ENCODE data around the gene INSIG2.

Gene INSIG2

DNA sequence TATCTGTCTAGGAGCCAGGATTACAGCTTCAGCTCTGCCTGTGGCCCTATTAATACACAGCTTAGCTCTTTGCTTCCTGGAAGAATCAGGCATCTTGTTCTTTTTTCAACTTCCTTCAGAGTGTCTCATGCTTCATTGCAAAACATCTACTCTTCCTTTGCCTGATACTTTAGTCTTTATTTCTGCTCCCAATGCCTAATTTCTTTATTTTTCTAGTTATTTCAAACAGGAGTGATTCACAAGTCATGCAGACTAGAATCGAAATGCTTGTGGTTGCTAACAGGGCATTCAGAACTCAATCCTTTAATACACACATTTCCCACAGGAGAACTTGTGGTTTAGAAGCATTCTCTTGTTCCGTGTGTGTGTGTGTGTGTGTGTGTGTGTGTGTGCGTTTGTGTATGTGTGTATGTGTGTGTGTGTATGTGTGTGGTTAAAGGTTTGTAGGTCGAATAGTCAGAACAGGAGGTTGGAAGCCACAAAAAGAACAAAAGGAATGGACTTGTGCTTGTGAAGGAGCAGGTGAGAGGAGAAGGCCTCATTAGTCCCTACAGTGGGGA lies 28.3 kb upstream of the INSIG2 start:
- H3K27ac ChIP-seq (ENCODE audit: low read length): no peak overlapping the region
- H3K9me3 ChIP-seq (ENCODE audit: control insufficient read depth, insufficient read depth, low read length): no peaks in the 10 kb centered on the region
- no peaks in the 10 kb centered on the region for H3K27me3 ChIP-seq (ENCODE audit: control insufficient read depth, insufficient read depth, low read length)
- no peak overlapping the region for H3K4me3 ChIP-seq (ENCODE audit: low read length)
- WGBS (ENCODE audit: insufficient coverage, insufficient read length): 100% methylated on average over 1 of the region's 4 CpGs
- DNase-seq (ENCODE audit: low read depth, low spot score): no peak
- H3K4me1 ChIP-seq (ENCODE audit: control insufficient read depth, insufficient read depth, low read length): no peaks in the 10 kb centered on the region; the same call in 1 of the 2 replicates
- no peaks in the 10 kb centered on the region for H3K36me3 ChIP-seq (ENCODE audit: control insufficient read depth, insufficient read depth, low read length)

DNA sequence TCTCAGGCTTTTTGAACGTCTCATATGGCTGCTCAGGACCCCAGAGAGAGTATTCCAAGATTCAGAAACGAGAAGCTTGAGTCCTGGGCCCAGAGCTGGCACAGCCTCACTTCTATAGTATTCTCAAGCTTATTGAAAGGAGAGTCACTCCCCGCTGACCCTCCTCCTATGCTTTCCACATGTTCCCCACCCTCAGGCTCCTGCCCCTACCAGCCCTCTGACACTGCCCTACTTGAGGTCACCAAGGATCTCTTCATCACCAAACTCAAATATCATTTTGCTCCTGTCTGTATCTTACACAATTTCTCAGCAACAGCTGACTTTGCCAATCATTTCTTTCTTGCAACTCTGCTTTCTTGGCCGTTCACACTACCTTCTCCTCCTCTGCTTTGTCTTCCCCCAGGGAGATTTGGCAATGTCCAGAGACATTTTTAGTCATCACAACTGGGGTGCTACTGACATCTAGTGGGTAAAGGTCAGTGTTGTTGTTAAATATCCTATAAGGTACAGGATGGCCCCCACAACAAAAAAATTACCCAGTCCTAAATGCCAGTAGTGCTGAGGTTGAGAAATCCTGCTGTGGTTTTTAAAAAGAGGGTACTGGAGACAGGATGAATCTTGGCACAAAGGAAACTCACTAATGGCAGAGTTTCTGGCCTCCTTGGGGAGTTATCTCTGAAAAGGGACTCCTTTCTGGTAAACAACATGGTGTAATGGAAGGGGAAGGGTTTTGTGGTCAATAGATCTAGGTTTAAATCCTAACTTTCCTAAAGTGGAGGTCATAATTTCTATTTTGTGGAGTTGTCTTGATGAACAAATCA lies 26.9 kb upstream of the INSIG2 start:
- no peaks in the 10 kb centered on the region; the same call in 1 of the 2 replicates for H3K4me1 ChIP-seq (ENCODE audit: control insufficient read depth, insufficient read depth, low read length)
- no peaks in the 10 kb centered on the region for H3K36me3 ChIP-seq (ENCODE audit: control insufficient read depth, insufficient read depth, low read length)
- DNase-seq (ENCODE audit: low read depth, low spot score): no peak
- no CpG with 5 or more reads among the region's 4 CpGs for WGBS (ENCODE audit: insufficient coverage, insufficient read length)
- H3K27ac ChIP-seq (ENCODE audit: low read length): no peak overlapping the region
- no peak overlapping the region for H3K4me3 ChIP-seq (ENCODE audit: low read length)
- H3K27me3 ChIP-seq (ENCODE audit: control insufficient read depth, insufficient read depth, low read length): no peaks in the 10 kb centered on the region
- no peaks in the 10 kb centered on the region for H3K9me3 ChIP-seq (ENCODE audit: control insufficient read depth, insufficient read depth, low read length)

DNA sequence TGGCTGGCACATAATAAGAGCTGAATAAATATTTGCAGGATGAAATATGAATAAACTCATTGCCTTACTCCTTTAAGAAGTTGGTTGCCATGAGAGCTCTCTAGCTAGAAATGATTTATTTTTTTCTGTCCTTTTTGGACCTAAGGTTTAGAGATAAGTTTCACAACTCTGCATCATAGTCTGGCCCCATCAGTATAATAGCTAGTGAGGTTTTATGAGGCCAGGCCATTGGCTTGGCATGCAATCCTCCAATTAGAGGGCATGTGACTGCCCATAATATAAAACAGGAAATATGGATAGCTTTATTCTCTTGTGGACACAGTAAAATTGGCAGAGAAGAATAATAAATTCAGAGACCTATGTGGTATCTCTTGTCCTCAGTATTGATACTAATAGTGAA lies 26.2 kb upstream of the INSIG2 start:
- H3K4me1 ChIP-seq (ENCODE audit: control insufficient read depth, insufficient read depth, low read length): no peaks in the 10 kb centered on the region; the same call in 1 of the 2 replicates
- no peak for DNase-seq (ENCODE audit: low read depth, low spot score)
- H3K4me3 ChIP-seq (ENCODE audit: low read length): no peak overlapping the region
- H3K36me3 ChIP-seq (ENCODE audit: control insufficient read depth, insufficient read depth, low read length): no peaks in the 10 kb centered on the region
- H3K27ac ChIP-seq (ENCODE audit: low read length): no peak overlapping the region
- H3K9me3 ChIP-seq (ENCODE audit: control insufficient read depth, insufficient read depth, low read length): no peaks in the 10 kb centered on the region
- no peaks in the 10 kb centered on the region for H3K27me3 ChIP-seq (ENCODE audit: control insufficient read depth, insufficient read depth, low read length)

DNA sequence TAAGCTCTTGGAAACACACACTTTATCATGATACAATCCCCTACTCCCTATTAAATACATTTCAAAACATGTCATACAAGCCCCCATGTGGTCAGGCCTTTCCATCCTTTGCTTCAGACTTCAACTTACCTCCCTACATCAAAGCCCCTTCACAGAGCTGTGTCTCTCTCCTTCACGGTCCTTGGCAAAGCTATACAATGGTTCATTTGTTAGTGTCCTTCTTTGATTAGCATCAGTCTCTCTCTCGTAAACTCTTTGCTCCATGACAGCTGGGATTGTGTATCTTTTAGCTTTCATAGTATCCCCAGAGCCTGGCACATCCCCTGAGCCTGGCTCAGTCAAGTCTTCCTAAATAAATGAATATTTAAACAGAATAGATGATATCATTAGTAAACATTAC lies 25.6 kb upstream of the INSIG2 start:
- Histone ChIP-seq H3K9me3 (ENCODE audit: control insufficient read depth, insufficient read depth, low read length) (no peaks in the 10 kb centered on the region), H3K36me3 (ENCODE audit: control insufficient read depth, insufficient read depth, low read length) (no peaks in the 10 kb centered on the region), H3K27ac (ENCODE audit: low read length) (no peak overlapping the region)

DNA sequence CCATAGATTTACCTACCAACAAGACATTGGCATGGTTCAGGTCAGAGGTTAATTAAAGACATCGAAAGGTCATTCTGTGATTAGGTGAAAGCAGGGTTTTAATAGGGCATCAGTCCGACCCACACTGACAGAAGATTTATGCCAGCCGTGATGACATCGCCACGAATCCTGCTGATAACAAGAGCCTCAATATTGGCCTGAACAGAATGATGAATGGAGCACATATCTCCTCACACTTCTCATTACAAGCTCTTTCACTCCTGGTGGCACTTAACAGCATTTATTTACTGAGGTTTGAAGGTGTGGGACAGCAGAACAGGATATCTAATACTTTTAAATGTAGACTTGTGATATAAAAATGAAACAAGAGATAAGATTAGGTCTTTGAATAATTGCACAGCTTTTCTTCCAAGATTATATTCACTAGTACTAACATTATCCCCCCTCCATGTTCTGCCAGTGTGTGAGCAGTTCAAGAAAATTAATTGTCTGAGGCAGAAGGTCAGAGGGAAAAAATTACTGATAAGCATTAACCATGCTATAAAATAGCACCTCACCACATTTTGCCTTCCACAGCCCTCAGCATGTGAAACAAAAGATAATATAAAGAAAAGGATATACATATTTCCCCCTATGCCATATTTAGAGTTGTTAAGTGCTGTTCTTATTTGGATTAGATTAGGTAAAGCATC lies 23.1 kb upstream of the INSIG2 start:
- Histone ChIP-seq H3K4me3 (ENCODE audit: low read length) (no peak overlapping the region), H3K36me3 (ENCODE audit: control insufficient read depth, insufficient read depth, low read length) (no peaks in the 10 kb centered on the region), H3K27ac (ENCODE audit: low read length) (no peak overlapping the region), H3K27me3 (ENCODE audit: control insufficient read depth, insufficient read depth, low read length) (no peaks in the 10 kb centered on the region), H3K9me3 (ENCODE audit: control insufficient read depth, insufficient read depth, low read length) (no peaks in the 10 kb centered on the region), H3K4me1 (ENCODE audit: control insufficient read depth, insufficient read depth, low read length) (no peaks in the 10 kb centered on the region; the same call in 1 of the 2 replicates)
- no CpG with 5 or more reads among the region's 5 CpGs for WGBS (ENCODE audit: insufficient coverage, insufficient read length)
- no peak for DNase-seq (ENCODE audit: low read depth, low spot score)

More for the DNA sequence above, 25.6 kb upstream of the INSIG2 start:
- Histone ChIP-seq H3K4me1 (ENCODE audit: control insufficient read depth, insufficient read depth, low read length) (no peaks in the 10 kb centered on the region; the same call in 1 of the 2 replicates), H3K4me3 (ENCODE audit: low read length) (no peak overlapping the region), H3K27me3 (ENCODE audit: control insufficient read depth, insufficient read depth, low read length) (no peaks in the 10 kb centered on the region)
- WGBS (ENCODE audit: insufficient coverage, insufficient read length): no CpG with 5 or more reads among the region's 2 CpGs
- DNase-seq (ENCODE audit: low read depth, low spot score): no peak

DNA sequence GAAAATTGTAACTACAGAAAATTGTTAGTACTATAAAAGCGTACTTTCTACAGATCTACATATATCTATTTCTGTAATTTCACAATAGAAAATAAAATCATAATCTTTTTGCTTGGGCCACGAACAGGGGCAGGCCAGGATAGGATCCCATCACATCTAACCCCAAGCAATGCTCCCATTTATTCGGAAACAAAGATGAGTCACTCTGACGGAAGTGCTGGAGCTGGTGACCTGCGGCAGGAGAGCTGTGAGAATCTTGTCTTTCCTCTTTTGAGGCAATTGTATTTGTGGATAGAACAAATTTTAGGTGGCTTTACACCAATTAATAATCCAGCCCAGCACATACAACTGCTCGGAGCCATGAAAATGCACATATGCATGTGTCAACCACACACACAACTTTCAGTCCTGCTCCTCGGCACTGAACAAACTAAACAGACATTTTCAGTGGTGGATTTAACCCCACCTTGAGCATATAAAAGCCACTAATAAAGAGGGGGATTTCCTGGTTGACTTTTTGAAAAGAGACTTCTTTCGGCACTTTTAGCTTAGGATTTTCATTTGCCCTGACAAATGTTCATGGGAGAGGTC lies 22.3 kb upstream of the INSIG2 start:
- Histone ChIP-seq H3K4me3 (ENCODE audit: low read length) (no peak overlapping the region), H3K9me3 (ENCODE audit: control insufficient read depth, insufficient read depth, low read length) (no peaks in the 10 kb centered on the region), H3K36me3 (ENCODE audit: control insufficient read depth, insufficient read depth, low read length) (no peaks in the 10 kb centered on the region), H3K4me1 (ENCODE audit: control insufficient read depth, insufficient read depth, low read length) (no peaks in the 10 kb centered on the region; the same call in 1 of the 2 replicates), H3K27me3 (ENCODE audit: control insufficient read depth, insufficient read depth, low read length) (no peaks in the 10 kb centered on the region), H3K27ac (ENCODE audit: low read length) (no peak overlapping the region)
- no peak for DNase-seq (ENCODE audit: low read depth, low spot score)
- WGBS (ENCODE audit: insufficient coverage, insufficient read length): no CpG with 5 or more reads among the region's 8 CpGs

DNA sequence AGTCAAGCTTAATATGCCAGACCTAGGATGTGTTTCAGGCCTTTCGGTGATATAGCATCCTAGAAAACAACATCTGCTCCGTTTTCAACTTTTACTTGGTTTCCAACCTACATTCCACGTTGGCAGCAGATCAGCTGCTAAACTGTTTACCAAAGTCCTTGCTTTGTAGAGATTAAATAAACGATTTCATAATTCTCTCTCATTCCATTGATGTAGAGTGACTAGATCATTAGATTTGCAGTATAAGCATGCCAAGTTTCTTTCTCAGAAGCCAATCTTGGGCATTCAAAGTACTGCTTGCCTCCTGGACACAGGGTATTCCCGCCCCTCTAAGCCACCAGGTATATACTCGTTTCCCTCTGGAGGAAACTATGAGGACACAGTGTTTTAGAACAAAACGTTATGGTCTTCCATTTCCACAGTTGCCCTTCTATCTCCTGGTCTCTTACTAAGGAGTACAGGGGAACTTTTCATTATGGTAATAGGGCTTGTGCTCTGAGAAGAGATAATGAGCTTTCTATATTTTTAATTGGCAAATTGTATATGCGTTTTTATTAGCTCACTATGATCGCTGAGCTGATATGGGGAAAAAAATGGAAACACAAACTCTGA lies 10.5 kb upstream of the INSIG2 start:
- H3K4me1 ChIP-seq (ENCODE audit: control insufficient read depth, insufficient read depth, low read length): no peaks in the 10 kb centered on the region
- no CpG with 5 or more reads among the region's 9 CpGs for WGBS (ENCODE audit: insufficient coverage, insufficient read length)
- H3K27ac ChIP-seq (ENCODE audit: low read length): no peak overlapping the region
- no peak overlapping the region for H3K4me3 ChIP-seq (ENCODE audit: low read length)
- H3K36me3 ChIP-seq (ENCODE audit: control insufficient read depth, insufficient read depth, low read length): no peaks in the 10 kb centered on the region
- no peaks in the 10 kb centered on the region for H3K9me3 ChIP-seq (ENCODE audit: control insufficient read depth, insufficient read depth, low read length)
- no peaks in the 10 kb centered on the region for H3K27me3 ChIP-seq (ENCODE audit: control insufficient read depth, insufficient read depth, low read length)
- DNase-seq (ENCODE audit: low read depth, low spot score): no peak

DNA sequence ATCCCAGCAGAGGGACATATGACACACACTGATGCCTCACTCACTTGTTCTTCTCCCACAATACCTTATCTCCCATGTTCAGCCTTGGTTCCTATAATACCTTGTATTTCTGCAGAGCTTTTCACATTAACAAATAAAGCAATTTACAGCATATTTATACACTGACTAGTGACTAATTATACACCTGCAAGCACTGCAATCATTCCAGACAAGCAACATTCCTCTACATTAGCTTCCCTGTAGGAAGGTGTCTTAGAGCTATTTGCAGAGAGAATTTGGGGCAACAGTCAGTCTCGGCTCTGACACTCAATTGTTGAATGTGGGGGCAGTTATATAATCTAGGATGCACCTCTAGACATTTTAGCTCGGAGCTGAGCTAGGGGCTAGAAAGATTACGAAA lies 9.5 kb upstream of the INSIG2 start:
- WGBS (ENCODE audit: insufficient coverage, insufficient read length): no CpG with 5 or more reads among the region's 3 CpGs
- Histone ChIP-seq H3K27ac (ENCODE audit: low read length) (no peak overlapping the region), H3K27me3 (ENCODE audit: control insufficient read depth, insufficient read depth, low read length) (no peaks in the 10 kb centered on the region), H3K9me3 (ENCODE audit: control insufficient read depth, insufficient read depth, low read length) (no peaks in the 10 kb centered on the region), H3K36me3 (ENCODE audit: control insufficient read depth, insufficient read depth, low read length) (no peaks in the 10 kb centered on the region), H3K4me1 (ENCODE audit: control insufficient read depth, insufficient read depth, low read length) (no peaks in the 10 kb centered on the region), H3K4me3 (ENCODE audit: low read length) (no peak overlapping the region)
- DNase-seq (ENCODE audit: low read depth, low spot score): no peak

DNA sequence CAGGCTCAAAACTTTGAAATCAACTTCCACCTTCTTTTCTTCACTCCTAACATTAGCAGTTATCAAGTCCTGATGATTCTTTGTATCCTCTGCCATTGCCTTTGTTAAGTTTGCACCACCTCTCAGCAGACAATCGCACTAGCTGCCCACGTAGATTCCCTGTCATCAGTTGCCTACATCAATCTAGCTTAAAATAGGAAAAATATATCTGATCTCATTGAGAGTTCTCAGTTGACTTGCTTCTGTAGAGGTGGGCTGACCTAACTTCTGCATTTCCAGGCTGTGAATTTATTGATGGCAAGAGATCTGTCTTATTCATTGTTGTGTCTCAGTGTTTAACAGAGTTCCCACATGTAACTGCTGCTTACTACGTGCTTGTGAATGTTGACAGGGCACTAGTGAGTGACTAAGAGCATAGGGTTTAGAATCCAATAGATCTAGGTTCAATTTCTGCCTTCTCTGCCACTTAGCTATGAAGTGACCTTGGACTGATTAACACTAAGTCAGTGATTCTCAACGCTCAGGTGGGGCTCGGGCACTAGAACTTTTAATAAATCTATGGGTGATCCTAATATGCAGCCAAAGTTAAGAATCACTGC lies 3.7 kb upstream of the INSIG2 start:
- WGBS (ENCODE audit: insufficient coverage, insufficient read length): no CpG with 5 or more reads among the region's 5 CpGs
- H3K36me3 ChIP-seq (ENCODE audit: control insufficient read depth, insufficient read depth, low read length): no peaks in the 10 kb centered on the region
- no peak overlapping the region for H3K27ac ChIP-seq (ENCODE audit: low read length)
- no peaks in the 10 kb centered on the region for H3K27me3 ChIP-seq (ENCODE audit: control insufficient read depth, insufficient read depth, low read length)
- no peaks in the 10 kb centered on the region for H3K9me3 ChIP-seq (ENCODE audit: control insufficient read depth, insufficient read depth, low read length)
- peaks cover 2% of the 10 kb centered on the region; the same call in 1 of the 2 replicates for H3K4me1 ChIP-seq (ENCODE audit: control insufficient read depth, insufficient read depth, low read length)
- H3K4me3 ChIP-seq (ENCODE audit: low read length): no peak overlapping the region
- DNase-seq (ENCODE audit: low read depth, low spot score): no peak
